SK-N-SH (cell line): ENCODE data around the gene CXorf66. TPM values are rescaled to one million over a fixed set of nuclear protein-coding genes. Genes with fewer than 3 reads are reported as not detected.

Source experiments
- CTCF ChIA-PET: fragments of 300-600, 350-600 bp; formaldehyde crosslinking; extraction: SDS; loops from one replicate; lab custom pipeline; 2021; lab: Yijun Ruan, JAX
- POLR2A ChIA-PET: fragments of 350-600 bp; sonication (Branson Sonifier 250); formaldehyde crosslinking; extraction: SDS; loops from one replicate; lab custom pipeline; 2020; ENCODE audit warnings: antibody characterized with exemption, inconsistent platforms; lab: Yijun Ruan, JAX
- DNase-seq: peaks from one replicate; pipeline ENCODE4 v3.0.0; 2012
- H2AFZ ChIP-seq: fragments of 200-600 bp; sonication (generic); 2 replicates; pipeline ENCODE4 v1.8.1; 2016; ENCODE audit warnings: antibody characterized with exemption, mild to moderate bottlenecking, low read depth
- H3F3A ChIP-seq: fragments of 200-600 bp; sonication (generic); replicated peaks from 2 replicates; pipeline ENCODE3; 2016; ENCODE audit warnings: antibody characterized with exemption, mild to moderate bottlenecking; ENCODE audit not compliant: insufficient read depth
- H3K27ac ChIP-seq, 2 experiments: fragments of 200-500 bp in 1 of 2; fragments of 200-600 bp in 1 of 2; sonication (Bioruptor generic) in 1 of 2; sonication (generic), shearing (Covaris generic) in 1 of 2; 2 replicates each; pipeline versions ENCODE4 v1.5.1 to v1.6.1; 2014 to 2016; ENCODE audit warnings: low read depth in 2 of 2, inconsistent platforms in 1 of 2, low read length in 1 of 2, mild to moderate bottlenecking in 1 of 2, mixed read lengths in 1 of 2
- H3K27me3 ChIP-seq: fragments of 200-600 bp; sonication (generic), shearing (Covaris generic); 2 replicates; pipeline ENCODE4 v1.6.1; 2016; ENCODE audit warnings: mixed run types; ENCODE audit not compliant: insufficient read depth
- H3K36me3 ChIP-seq, 2 experiments: fragments of 200-500 bp in 1 of 2; fragments of 200-600 bp in 1 of 2; sonication (Bioruptor generic) in 1 of 2; sonication (generic) in 1 of 2; replicated peaks in 1 of 2; 2 replicates each; pipeline versions ENCODE3 to v1.5.1; 2014 to 2016; ENCODE audit warnings: low read length in 1 of 2, mild to moderate bottlenecking in 1 of 2; ENCODE audit not compliant: insufficient read depth in 2 of 2, control insufficient read depth in 1 of 2
- H3K4me1 ChIP-seq, 2 experiments: fragments of 200-500 bp in 1 of 2; fragments of 200-600 bp in 1 of 2; sonication (Bioruptor generic) in 1 of 2; sonication (generic), shearing (Covaris generic) in 1 of 2; 2 replicates each; pipeline versions ENCODE4 v1.5.1 to v1.6.1; 2014 to 2016; ENCODE audit warnings: low read depth in 1 of 2, low read length in 1 of 2, mixed run types in 1 of 2; ENCODE audit not compliant: insufficient read depth in 2 of 2, control insufficient read depth in 1 of 2
- H3K4me2 ChIP-seq: fragments of 200-600 bp; sonication (generic), shearing (Covaris generic); 2 replicates; pipeline ENCODE4 v1.6.1; 2017; ENCODE audit warnings: mixed run types
- H3K4me3 ChIP-seq, 2 experiments: fragments of 200-500 bp in 1 of 2; fragments of 200-600 bp in 1 of 2; sonication (Bioruptor generic) in 1 of 2; sonication (generic), shearing (Covaris generic) in 1 of 2; 2 replicates each; pipeline versions ENCODE4 v1.5.1 to v1.8.1; 2014 to 2016; ENCODE audit warnings: low read depth in 2 of 2, inconsistent platforms in 1 of 2, low read length in 1 of 2, mild to moderate bottlenecking in 1 of 2, mixed read lengths in 1 of 2, moderate library complexity in 1 of 2
- H3K79me2 ChIP-seq: fragments of 200-600 bp; sonication (generic); 2 replicates; pipeline ENCODE4 v1.8.1; 2017; ENCODE audit warnings: mild to moderate bottlenecking; ENCODE audit not compliant: insufficient read depth
- H3K9ac ChIP-seq: fragments of 200-600 bp; sonication (generic); 2 replicates; pipeline ENCODE4 v1.6.1; 2017; ENCODE audit warnings: mixed run types
- H3K9me2 ChIP-seq: fragments of 200-600 bp; sonication (generic); 2 replicates; pipeline ENCODE4 v1.6.1; 2017; ENCODE audit warnings: mixed run types
- H3K9me3 ChIP-seq: fragments of 200-600 bp; sonication (generic); 2 replicates; pipeline ENCODE4 v1.6.1; 2017; ENCODE audit warnings: mixed run types, mild to moderate bottlenecking, moderate library complexity
- H4K20me1 ChIP-seq: fragments of 200-600 bp; sonication (generic); 2 replicates; pipeline ENCODE4 v1.6.1; 2017; ENCODE audit warnings: mild to moderate bottlenecking, mixed run types; ENCODE audit not compliant: insufficient read depth
- CTCF ChIP-seq: fragments of 200-600 bp; sonication (generic); IDR thresholded peaks from 2 replicates; pipeline ENCODE4 v1.6.1; 2017; ENCODE audit warnings: antibody characterized with exemption, mild to moderate bottlenecking, moderate library complexity
- EP300 ChIP-seq, 2 experiments: IDR thresholded peaks; 2 replicates each; pipeline versions ENCODE4 v1.4.0 to v1.6.1; 2012; ENCODE audit warnings: borderline replicate concordance in 1 of 2, low read depth in 1 of 2, low read length in 1 of 2
- EZH2phosphoT487 ChIP-seq: fragments of 200-600 bp; sonication (generic); IDR thresholded peaks from 2 replicates; pipeline ENCODE4 v1.6.1; 2017; ENCODE audit warnings: low read depth, mixed run types, mild to moderate bottlenecking, antibody characterized with exemption, moderate library complexity, borderline replicate concordance
- FOSL2 ChIP-seq: IDR thresholded peaks from 2 replicates; pipeline ENCODE4 v1.4.0; 2012; ENCODE audit warnings: low read depth, mild to moderate bottlenecking, moderate library complexity, borderline replicate concordance
- IRF3 ChIP-seq: fragments of 150-350 bp; IDR thresholded peaks from 2 replicates; pipeline ENCODE4 v1.6.1; 2016; ENCODE audit warnings: mild to moderate bottlenecking, low read depth, low read length
- NFIC ChIP-seq: IDR thresholded peaks from 2 replicates; pipeline ENCODE4 v1.4.0; 2012; ENCODE audit warnings: borderline replicate concordance
- NRF1 ChIP-seq: IDR thresholded peaks from 2 replicates; pipeline ENCODE4 v1.6.1; 2012; ENCODE audit warnings: low read depth, mild to moderate bottlenecking, low read length
- REST ChIP-seq: IDR thresholded peaks from 2 replicates; pipeline ENCODE4 v1.6.1; 2012; ENCODE audit warnings: mild to moderate bottlenecking, low read depth, low read length, moderate library complexity
- RFX5 ChIP-seq: IDR thresholded peaks from 2 replicates; pipeline ENCODE4 v1.6.1; 2012; ENCODE audit warnings: mild to moderate bottlenecking, improper control_type of control experiment, low read length
- RXRA ChIP-seq: IDR thresholded peaks from 2 replicates; pipeline ENCODE4 v1.4.0; 2012; ENCODE audit warnings: low read depth, mild to moderate bottlenecking, borderline replicate concordance
- TAF1 ChIP-seq: IDR thresholded peaks from 2 replicates; pipeline ENCODE4 v1.6.1; 2012; ENCODE audit warnings: low read depth, mild to moderate bottlenecking, low read length, moderate library complexity, borderline replicate concordance
- USF1 ChIP-seq: IDR thresholded peaks from 2 replicates; pipeline ENCODE4 v1.4.0; 2012; ENCODE audit warnings: low read depth, borderline replicate concordance
- USF2 ChIP-seq: fragments of 150-350 bp; IDR thresholded peaks from 2 replicates; pipeline ENCODE4 v1.6.1; 2017; ENCODE audit warnings: antibody characterized with exemption, low read length, low read depth, borderline replicate concordance
- WGBS: methylation state at CpG from one replicate; pipeline ENCODE4 v1.1.6; 2017; ENCODE audit warnings: low lambda C conversion rate; 5-methylcytosine and 5-hydroxymethylcytosine counted together
- polyA plus RNA-seq, 3 experiments: library from polyadenylated mRNA; depleted of rRNA; stranded (reverse); fragments of >200 nt; gene quantifications; 2 replicates each; pipeline ENCODE4 v1.2.3, GENCODE V29; 2012

Gene CXorf66
- polyA plus RNA-seq, 1 of the 3 experiments (the other 2 are of a cell fraction) = not detected

- TF ChIP-seq USF2 = no peak
- TF ChIP-seq USF1 = no peak
- no peak for TF ChIP-seq EZH2phosphoT487
- no peak for TF ChIP-seq RFX5
- no peak for TF ChIP-seq RXRA
- no peak for TF ChIP-seq IRF3
- TF ChIP-seq NFIC = no peak
- no peak for TF ChIP-seq REST
- TF ChIP-seq CTCF = no peak
- no peak for TF ChIP-seq NRF1
- no peak for TF ChIP-seq TAF1
- no peak for TF ChIP-seq EP300 (IDR thresholded peaks at IDR 0.05; ENCODE audit: borderline replicate concordance in 1 of 2, low read depth in 1 of 2, low read length in 1 of 2)
- TF ChIP-seq FOSL2 = no peak
- Histone ChIP-seq H3F3A (no peaks in the 10 kb centered on the region), H3K36me3 (no peaks in the 10 kb centered on the region), H3K4me3 (no peak overlapping the region), H3K27me3 (no peaks in the 10 kb centered on the region), H2AFZ (no peak overlapping the region), H3K4me1 (no peaks in the 10 kb centered on the region), H3K79me2 (peaks cover 84% of the 10 kb centered on the region), H4K20me1 (0 out of 2 replicates have a peak, but pooled peaks cover 11% of the 10 kb centered on the region), H3K4me2 (no peak overlapping the region), H3K9me2 (no peaks in the 10 kb centered on the region), H3K27ac (no peak overlapping the region), H3K9me3 (no peaks in the 10 kb centered on the region), H3K9ac (no peak overlapping the region)
- 47% methylated on average over 3 of the region's 3 CpGs for WGBS
- ChIA-PET CTCF (no interaction called here), POLR2A (no interaction called here)
- DNase-seq = no peak
Measured at GRCh38 chrX:139909712-139910111, 55.6 kb downstream of the CXorf66 start.
